Osteoblast (primary cell): Measurements from ENCODE around the gene CPLX3. TPM values are rescaled to one million over a fixed set of nuclear protein-coding genes. Genes with fewer than 3 reads are reported as not detected.
A peak's percentile ranks its signal among the peaks of the same experiment; 100 is the strongest.

Source experiments
- DNase-seq: peaks from one replicate; pipeline ENCODE4 v3.0.0; 2011; ENCODE audit warnings: low spot score, mixed read lengths; ENCODE audit not compliant: insufficient read length; ENCODE audit errors: missing footprints
- H2AFZ ChIP-seq: 2 replicates; pipeline ENCODE4 v1.6.0; 2011; ENCODE audit warnings: mild to moderate bottlenecking, low read length
- H3K27ac ChIP-seq: 2 replicates; pipeline ENCODE4 v1.5.1; 2011; ENCODE audit warnings: mild to moderate bottlenecking, low read depth, low read length, moderate library complexity
- H3K27me3 ChIP-seq: 2 replicates; pipeline ENCODE4 v1.6.0; 2012; ENCODE audit warnings: mild to moderate bottlenecking, control low read depth, inconsistent platforms, low read length, moderate library complexity; ENCODE audit not compliant: insufficient read depth
- H3K36me3 ChIP-seq: 2 replicates; pipeline ENCODE4 v1.5.1; 2011; ENCODE audit warnings: mild to moderate bottlenecking, low read length, control low read depth, moderate library complexity; ENCODE audit not compliant: insufficient read depth
- H3K4me1 ChIP-seq: 2 replicates; pipeline ENCODE4 v1.5.1; 2011; ENCODE audit warnings: mild to moderate bottlenecking, low read length, control low read depth, moderate library complexity; ENCODE audit not compliant: insufficient read depth
- H3K4me2 ChIP-seq: 2 replicates; pipeline ENCODE4 v1.6.0; 2011; ENCODE audit warnings: mild to moderate bottlenecking, low read length; ENCODE audit not compliant: insufficient read depth
- H3K4me3 ChIP-seq: fragments of 200-600 bp; sonication (generic); 3 replicates; pipeline ENCODE4 v1.5.1; 2012; ENCODE audit warnings: mild to moderate bottlenecking, low read length, inconsistent platforms; ENCODE audit not compliant: insufficient read depth
- H3K79me2 ChIP-seq: 2 replicates; pipeline ENCODE4 v1.6.0; 2012; ENCODE audit warnings: mild to moderate bottlenecking, low read length, control low read depth, inconsistent platforms; ENCODE audit not compliant: insufficient read depth
- H3K9me3 ChIP-seq: 2 replicates; pipeline ENCODE4 v1.5.1; 2011; ENCODE audit warnings: low read depth, low read length, control low read depth
- H4K20me1 ChIP-seq: 2 replicates; pipeline ENCODE4 v1.6.0; 2012; ENCODE audit warnings: mild to moderate bottlenecking, low read length, control low read depth; ENCODE audit not compliant: insufficient read depth
- CTCF ChIP-seq: IDR thresholded peaks from 2 replicates; pipeline ENCODE4 v1.5.1; 2011; ENCODE audit warnings: mild to moderate bottlenecking, low read depth, low read length, moderate library complexity; ENCODE audit errors: extremely low read depth
- total RNA-seq: library from RNA; depleted of rRNA; stranded (reverse); fragments of >200 nt; gene quantifications from 2 replicates; pipeline ENCODE4 v1.2.3, GENCODE V29; 2012

CPLX3 gene
- total RNA-seq, 1 donor = not detected

GRCh38 chr15:74870436-74871215 lies 44.2 kb downstream of the CPLX3 start:
- H3K4me3 ChIP-seq = no peak overlapping the region
- no peak overlapping the region for H3K4me2 ChIP-seq
- no peak overlapping the region for H2AFZ ChIP-seq
- no peak overlapping the region for H3K27ac ChIP-seq
- H3K4me1 ChIP-seq = peaks cover 19% of the 10 kb centered on the region
- H3K79me2 ChIP-seq = peaks cover 69% of the 10 kb centered on the region
- no peaks in the 10 kb centered on the region for H3K9me3 ChIP-seq
- peaks cover 51% of the 10 kb centered on the region for H4K20me1 ChIP-seq
- TF ChIP-seq CTCF = no peak
- DNase-seq = no peak
- H3K27me3 ChIP-seq = no peaks in the 10 kb centered on the region
- H3K36me3 ChIP-seq = peaks cover 5% of the 10 kb centered on the region

- Histone ChIP-seq H3K27ac (peak overlapping the region; percentile 96), H3K36me3 (peaks cover 5% of the 10 kb centered on the region), H3K9me3 (no peaks in the 10 kb centered on the region), H4K20me1 (peaks cover 34% of the 10 kb centered on the region), H3K4me3 (peak overlapping the region; percentile 96), H2AFZ (peak overlapping the region; percentile 95), H3K27me3 (peaks cover 7% of the 10 kb centered on the region), H3K4me1 (peaks cover 12% of the 10 kb centered on the region), H3K79me2 (peaks cover 51% of the 10 kb centered on the region), H3K4me2 (peak overlapping the region; percentile 100)
- DNase-seq = no peak
- TF ChIP-seq CTCF = no peak
These were observed 46.2 kb downstream of the CPLX3 start for GRCh38 chr15:74872702-74873035.

DNA sequence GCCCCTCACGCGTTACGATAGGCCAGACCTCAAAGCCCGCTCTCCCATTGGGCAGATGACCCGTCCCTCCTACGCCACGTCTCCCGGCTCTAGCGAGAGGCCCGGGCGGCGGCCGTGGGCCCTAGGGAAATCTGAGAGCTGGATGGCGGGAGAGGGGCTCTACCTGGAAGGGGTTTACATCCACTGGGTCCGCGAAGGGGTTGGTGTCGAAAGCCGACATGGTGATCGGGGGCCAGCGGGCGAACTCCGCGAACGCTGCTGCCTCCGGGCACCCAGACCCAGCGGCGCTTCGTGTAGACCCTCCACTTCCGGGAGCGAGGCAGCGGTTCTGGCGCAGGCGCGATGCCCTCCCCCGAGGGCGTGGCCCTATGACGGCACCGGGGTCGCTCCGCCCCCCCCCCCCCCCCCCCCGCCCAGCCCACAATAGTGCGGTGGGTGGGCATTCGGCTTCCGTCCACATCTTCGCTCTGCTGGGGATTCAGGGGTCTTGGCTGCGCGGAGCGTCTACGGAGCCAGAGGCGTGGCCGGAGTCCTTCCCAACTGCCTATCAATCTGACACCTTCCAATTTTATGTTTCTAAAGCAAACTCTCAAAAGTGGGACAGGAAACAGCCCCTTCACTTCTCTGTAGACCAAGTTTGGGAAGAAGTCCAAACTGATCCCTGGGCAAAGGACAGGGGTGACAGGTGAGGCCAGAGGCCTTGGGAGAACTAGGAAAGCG lies 46.8 kb downstream of the CPLX3 start, which contains the start of gene SCAMP2:
Gene SCAMP2 (minus strand): TSS at position 330 of the 720 bp plus-strand sequence. CDS start 110 bp downstream, at position 220.
- peaks cover under 1% of the 10 kb centered on the region for H3K36me3 ChIP-seq
- H2AFZ ChIP-seq = peak within 1 kb of the TSS; percentile 95
- H3K9me3 ChIP-seq = no peaks in the 10 kb centered on the region
- peaks cover 12% of the 10 kb centered on the region for H3K4me1 ChIP-seq
- TF ChIP-seq CTCF = no peak
- H3K27me3 ChIP-seq = peaks cover 7% of the 10 kb centered on the region
- peak within 1 kb of the TSS; percentile 100 for H3K4me2 ChIP-seq
- peak within 1 kb of the TSS; percentile 96 for H3K27ac ChIP-seq
- H3K79me2 ChIP-seq = peaks cover 46% of the 10 kb centered on the region
- peaks cover 30% of the 10 kb centered on the region for H4K20me1 ChIP-seq
- peak within 1 kb of the TSS; percentile 96 for H3K4me3 ChIP-seq
- peak; percentile 99 for DNase-seq
